GM19043 (cell line): ENCODE data around the gene ANKRD10.

Experiments
- ATAC-seq: cut with Tn5 transposase; IDR thresholded peaks from one replicate; pipeline ENCODE4 v1.9.1; 2021; ENCODE audit warnings: low read depth; ENCODE audit not compliant: unreplicated experiment

Gene ANKRD10

DNA sequence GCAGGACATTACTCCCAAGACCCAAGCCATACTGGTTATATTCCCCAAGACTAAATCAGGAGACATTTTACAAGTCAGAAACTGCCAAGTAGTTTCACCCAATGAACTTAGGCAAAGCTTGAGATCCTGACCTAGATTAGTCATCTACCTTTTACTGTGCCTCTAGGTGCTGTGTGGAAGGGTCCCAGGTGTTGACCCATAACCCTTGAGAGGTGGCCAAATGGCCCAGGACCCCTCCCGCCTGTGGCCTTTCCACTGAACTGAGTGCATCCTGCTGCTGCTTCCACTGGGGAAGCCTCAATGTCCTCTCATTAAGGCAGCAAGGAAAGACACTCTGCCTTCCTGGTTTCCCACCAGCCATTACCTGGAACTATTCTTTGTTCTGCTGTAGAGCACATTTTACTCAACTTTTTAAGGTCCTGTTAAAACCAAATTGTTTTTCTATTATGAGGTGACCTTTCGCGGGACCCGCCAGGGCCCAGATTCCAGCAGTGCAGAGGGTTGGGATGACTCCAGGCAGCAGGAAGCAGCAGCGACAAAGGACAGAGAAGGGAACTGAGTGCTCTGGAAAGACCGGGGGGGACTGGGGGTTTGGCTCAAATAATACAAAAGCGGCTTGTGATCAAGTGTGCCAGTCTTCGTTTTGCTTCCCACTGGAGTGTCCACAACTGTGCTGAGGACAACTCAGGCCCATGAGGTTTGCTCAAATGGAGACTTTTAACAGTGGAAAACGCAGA is 27.1 kb downstream of the ANKRD10 start:
- ATAC-seq: no peak

DNA sequence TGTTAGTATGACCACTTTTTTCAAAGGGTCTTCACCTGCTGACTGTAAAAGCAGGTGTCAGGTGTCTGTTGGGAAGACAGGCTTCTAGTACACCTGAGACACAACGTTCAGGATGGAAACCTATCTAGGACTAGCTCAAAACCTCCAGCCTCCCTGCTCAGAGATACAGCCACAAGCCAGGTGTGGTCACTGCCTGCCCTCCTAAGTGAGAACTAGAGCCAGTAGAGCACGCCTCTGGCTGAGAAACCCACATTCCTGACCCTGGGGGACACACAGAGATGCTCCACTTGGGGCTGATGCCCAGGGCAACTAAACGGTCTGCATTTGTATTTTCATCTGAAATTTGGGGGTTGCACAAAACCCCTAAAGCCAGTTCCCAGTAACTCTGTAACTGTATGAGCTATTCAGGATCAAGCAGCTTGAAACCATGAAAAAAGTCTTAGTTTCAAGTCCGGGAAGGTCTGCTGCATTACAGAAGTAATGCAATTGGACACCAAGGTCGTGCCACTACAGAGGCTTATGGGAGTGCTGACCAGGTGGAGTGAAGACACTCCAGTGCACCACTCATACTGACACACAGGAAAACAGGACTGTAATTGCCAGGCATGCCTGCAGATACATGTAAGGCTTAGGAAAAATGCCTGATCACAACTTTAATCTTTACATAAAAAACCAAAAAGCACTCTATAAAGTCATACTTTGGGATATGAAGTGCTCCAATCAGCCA is 27.8 kb downstream of the ANKRD10 start:
- ATAC-seq: no peak

GRCh38 chr13:110885966-110886869 is 28.7 kb downstream of the ANKRD10 start:
- no peak for ATAC-seq

- no peak for ATAC-seq
Observed at GRCh38 chr13:110885516-110885915, 29.4 kb downstream of the ANKRD10 start.

DNA sequence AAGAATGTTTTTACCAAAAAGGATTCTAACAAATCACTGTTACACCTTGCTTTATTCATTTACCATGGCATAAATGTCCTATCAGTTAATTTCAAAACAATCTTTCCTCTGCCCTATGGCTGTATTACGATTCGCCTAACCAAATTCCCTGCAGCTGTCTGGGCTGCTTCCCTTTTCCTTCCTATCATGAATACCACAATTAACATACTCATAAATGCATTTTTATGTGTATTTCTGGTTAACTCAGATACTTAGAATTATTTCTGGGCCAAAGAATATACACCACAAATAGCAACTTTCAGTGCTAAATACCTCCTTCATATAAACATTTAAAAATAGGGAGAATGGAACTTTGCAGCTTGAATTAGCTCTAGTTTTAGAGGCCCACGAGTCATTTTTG is 30.4 kb downstream of the ANKRD10 start:
- ATAC-seq: no peak

DNA sequence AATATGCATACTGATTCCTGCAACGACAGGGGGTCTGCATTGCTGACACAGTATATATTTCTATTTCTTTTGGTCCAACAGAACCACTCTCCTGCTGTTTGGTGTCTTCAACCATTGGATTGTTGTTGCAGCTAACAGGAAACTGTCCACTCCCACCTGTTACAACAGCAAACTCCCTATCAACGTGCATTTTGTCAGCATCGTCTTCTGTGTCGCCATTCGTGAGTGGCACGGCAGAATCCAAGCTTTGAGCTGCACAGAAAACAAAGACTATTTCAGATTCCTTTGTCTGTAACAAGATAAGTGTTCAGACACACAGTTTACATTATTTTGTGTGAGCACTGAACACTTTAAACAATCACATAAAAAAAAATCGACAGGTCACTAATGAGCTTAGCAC is 31.3 kb downstream of the ANKRD10 start:
- ATAC-seq: no peak

- ATAC-seq: no peak
Observed at GRCh38 chr13:110882972-110883371, 31.9 kb downstream of the ANKRD10 start.

DNA sequence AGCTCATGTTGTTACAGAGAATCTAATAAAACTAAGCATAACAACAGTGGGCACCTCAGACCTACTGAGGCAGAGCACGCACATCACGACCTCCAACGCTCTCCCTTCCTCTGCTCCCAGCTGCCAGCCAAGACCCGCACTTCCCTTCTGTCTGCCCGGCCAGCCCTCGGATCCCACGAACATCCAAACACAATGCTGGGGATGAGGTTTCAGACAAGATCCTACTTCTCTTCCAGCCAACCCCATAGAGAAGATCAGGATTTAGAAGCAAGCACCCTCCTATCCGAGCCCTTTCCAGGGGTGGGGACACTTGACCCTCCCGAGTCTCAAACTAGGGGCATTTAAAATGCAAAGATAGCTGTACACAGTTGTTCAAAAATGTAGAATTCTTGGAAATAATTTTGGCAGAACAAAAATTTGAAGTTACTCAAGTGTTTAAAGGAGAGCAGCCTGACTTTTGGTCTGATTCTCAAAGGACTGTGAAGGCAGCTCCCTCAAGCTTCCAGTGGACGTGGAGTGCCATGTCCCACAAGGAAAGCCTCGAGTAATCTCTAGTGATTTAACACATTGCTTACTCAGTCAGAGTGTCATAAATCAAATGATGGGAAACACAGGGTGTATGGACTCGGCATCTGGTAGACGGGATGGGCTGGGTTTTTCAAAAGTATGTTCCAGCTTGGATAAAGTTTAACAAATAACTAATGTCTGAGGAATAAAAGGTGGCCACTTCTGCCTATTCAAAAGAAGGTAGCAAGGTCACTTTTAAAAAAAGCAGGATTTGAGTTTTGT is 32.8 kb downstream of the ANKRD10 start:
- ATAC-seq: no peak

DNA sequence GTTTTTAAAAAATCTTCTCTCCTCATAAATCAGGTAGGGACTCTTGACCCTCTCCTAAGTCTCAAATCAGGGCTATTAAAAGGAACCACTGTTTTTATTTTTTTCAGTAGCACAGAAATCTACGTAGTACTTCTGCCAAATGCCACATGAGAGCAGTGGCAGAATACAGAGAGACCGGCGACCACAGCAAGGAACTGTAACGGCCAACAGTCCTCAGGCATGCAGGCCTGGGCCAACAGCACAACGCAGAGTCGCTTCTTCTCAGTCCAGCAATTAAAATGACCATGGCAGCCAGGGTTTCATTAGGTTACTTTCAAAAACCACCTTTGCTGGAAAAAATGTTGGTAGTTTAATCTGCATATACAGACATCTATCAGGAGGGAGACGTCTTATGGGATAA is 34.2 kb downstream of the ANKRD10 start:
- ATAC-seq: no peak

GRCh38 chr13:110879482-110879881 is 35.4 kb downstream of the ANKRD10 start:
- no peak for ATAC-seq

GRCh38 chr13:110877737-110878258 is 37.1 kb downstream of the ANKRD10 start:
- ATAC-seq: no peak

GRCh38 chr13:110876609-110877008 is 38.3 kb downstream of the ANKRD10 start:
- no peak for ATAC-seq

DNA sequence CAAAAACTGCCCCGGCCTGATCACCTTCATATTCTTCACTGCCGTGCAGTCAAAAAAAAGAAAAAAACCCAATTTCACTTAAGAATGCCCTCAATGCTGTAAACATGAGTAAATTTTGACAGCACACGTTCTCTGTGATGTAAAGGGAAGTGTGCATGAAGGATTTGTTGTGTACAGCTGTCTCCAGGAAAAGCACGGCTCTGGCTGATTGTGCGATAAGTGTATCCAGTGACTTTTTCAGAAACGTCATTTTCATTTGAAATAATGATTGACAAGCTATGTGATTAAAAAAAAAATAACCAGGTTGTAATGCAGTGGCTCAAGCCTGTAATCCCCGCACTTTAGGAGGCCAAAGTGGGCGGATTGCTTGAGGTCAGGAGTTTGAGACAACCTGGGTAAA is 39.6 kb downstream of the ANKRD10 start:
- ATAC-seq: no peak

GRCh38 chr13:110874508-110874960 is 40.3 kb downstream of the ANKRD10 start:
- no peak for ATAC-seq

- no peak for ATAC-seq
Observed at GRCh38 chr13:110873639-110874507, 41.0 kb downstream of the ANKRD10 start.

DNA sequence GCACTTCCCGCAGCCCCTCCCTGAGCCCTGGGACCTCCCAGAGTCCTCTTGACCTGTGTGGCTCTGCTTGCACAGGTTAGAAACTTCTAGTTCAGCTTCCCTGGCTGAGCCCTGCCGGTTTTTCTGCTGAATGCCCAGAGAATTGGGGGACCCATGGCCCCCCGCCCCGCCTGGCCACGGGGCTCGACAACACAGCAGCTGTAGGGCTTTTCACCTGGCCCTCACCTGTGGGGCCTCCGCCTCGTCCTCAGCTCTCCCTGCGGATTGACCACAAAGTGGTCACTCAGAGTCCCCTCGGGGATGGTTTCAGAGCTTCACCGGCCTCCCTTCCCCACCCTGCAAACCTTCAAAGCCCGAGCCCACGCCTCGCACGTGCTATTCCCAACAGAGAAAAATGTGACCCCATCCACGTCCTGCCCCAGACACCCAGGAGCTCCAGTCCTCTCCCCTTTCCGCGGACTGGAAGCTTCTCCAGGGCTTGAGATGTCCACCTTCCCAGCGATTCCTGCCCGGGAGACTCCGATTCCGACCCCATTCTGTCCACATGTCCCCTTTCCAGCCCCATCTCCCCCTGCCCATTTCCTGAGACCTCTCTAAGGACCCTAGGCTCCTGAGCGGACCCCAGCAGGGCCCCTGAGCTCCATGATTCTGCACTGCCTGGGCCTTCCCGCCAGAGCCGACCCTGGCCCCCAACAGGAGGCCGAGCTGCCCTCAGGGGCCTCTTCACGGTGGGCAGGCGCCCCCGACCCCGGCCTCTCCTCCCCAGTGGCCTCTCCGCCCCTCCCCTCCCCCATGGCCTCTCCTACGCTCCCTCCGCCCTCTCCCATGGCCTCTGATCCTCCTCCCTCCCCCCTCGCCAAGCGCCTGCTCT is 41.9 kb downstream of the ANKRD10 start:
- no peak for ATAC-seq

DNA sequence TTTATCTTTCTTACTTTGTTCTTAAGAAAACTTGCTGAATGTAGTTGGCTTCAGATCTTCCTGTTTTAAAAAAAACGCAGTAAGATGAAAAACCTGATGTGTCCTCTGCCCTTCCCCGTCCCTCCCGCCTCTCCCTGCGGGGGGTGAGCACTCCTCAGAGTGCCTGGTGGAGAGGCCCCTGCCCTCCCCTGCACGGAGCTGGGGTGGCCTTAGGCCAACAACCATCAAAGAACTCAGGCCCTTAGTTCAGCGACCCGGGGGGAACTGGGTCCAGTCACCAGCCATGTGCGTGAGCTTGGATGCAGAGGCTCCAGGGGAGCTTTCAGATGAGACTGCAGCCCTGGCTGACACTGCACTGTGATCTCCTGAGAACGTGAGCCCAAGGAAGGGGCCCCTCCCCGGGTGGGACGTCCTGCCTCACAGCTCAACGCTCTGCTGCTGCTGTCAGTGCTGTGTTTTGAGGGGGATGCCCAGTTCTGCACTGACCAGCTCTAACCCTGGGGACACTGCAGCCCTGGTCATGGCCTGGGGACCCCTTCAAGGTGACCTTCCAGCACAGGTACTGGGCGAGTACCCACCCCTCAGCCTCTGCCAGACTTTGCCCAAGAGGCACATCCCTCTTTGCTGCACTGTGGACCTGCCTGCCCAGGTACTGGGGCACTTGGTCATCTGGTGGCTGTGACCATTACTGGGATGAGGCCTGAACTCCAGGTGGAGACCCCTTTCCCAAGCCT is 42.7 kb downstream of the ANKRD10 start:
- ATAC-seq: no peak
